HG03060 (cell line): ENCODE results near the gene LRIG1.
A peak's percentile ranks its signal among the peaks of the same experiment; 100 is the strongest.

ENCODE experiments used
- ATAC-seq: cut with Tn5 transposase; IDR thresholded peaks from one replicate; pipeline ENCODE4 v1.9.1; 2021; ENCODE audit warnings: low read depth, moderate number of reproducible peaks; ENCODE audit not compliant: unreplicated experiment

LRIG1 gene, protein sequence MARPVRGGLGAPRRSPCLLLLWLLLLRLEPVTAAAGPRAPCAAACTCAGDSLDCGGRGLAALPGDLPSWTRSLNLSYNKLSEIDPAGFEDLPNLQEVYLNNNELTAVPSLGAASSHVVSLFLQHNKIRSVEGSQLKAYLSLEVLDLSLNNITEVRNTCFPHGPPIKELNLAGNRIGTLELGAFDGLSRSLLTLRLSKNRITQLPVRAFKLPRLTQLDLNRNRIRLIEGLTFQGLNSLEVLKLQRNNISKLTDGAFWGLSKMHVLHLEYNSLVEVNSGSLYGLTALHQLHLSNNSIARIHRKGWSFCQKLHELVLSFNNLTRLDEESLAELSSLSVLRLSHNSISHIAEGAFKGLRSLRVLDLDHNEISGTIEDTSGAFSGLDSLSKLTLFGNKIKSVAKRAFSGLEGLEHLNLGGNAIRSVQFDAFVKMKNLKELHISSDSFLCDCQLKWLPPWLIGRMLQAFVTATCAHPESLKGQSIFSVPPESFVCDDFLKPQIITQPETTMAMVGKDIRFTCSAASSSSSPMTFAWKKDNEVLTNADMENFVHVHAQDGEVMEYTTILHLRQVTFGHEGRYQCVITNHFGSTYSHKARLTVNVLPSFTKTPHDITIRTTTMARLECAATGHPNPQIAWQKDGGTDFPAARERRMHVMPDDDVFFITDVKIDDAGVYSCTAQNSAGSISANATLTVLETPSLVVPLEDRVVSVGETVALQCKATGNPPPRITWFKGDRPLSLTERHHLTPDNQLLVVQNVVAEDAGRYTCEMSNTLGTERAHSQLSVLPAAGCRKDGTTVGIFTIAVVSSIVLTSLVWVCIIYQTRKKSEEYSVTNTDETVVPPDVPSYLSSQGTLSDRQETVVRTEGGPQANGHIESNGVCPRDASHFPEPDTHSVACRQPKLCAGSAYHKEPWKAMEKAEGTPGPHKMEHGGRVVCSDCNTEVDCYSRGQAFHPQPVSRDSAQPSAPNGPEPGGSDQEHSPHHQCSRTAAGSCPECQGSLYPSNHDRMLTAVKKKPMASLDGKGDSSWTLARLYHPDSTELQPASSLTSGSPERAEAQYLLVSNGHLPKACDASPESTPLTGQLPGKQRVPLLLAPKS

GRCh38 chr3:66500576-66501482, at the start of gene LRIG1:
Gene LRIG1 (minus strand): TSS chr3:66501022. CDS start chr3:66500407, 615 bp downstream.
- ATAC-seq: peak; percentile 83

DNA sequence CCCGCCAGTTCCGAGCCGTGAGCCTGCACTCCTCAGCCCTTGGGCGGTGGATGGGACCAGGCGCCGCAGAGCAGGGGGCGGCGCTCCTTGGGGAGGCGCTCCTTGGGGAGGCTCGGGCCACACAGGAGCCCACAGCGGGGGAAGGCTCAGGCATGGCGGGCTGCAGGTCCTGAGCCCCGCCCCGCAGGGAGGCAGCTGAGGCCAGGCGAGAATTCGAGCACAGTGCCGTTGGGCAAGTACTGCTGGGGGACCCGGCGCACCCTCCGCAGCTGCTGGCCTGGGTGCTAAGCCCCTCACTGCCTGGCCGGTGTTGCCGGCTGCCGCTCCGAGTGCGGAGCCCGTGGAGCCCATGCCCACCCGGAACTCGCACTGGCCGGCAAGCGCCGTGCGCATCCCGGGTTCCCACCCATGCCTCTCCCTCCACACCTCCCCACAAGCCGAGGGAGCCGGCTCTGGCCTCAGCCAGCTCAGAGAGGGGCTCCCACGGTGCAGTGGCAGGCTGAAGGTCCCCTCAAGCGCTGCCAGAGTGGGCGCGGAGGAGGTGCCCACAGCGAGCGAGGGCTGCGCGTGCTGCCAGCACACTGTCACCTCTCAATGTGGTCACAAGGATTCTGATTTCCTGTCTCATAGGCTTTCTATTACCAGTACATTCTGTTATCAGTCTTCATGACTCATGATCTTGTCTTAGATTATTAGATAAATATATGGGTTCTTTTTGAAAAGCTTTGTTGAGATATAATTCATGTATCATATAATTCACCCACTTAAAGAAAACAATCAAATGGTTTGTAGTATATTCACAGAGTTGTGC, 44.0 kb upstream of the LRIG1 start:
- no peak for ATAC-seq

DNA sequence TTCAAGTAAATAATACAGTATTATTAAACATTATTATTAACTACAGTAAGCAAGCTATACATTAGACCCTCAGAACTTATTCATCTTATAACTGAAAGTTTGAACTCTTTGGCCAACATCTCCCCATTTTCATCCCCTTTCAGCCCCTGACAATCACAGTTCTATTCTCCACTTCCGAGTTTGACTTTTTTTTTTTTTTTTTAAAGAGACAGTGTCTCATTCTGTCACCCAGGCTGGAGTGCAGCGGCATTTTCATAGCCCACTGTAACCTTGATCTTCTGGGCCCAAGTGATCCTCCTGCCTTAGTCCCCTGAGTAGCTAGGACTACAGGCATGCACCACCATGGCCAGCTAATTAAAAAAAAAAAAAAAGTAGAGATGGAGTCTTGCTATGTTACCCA, 41.3 kb upstream of the LRIG1 start:
- no peak for ATAC-seq

DNA sequence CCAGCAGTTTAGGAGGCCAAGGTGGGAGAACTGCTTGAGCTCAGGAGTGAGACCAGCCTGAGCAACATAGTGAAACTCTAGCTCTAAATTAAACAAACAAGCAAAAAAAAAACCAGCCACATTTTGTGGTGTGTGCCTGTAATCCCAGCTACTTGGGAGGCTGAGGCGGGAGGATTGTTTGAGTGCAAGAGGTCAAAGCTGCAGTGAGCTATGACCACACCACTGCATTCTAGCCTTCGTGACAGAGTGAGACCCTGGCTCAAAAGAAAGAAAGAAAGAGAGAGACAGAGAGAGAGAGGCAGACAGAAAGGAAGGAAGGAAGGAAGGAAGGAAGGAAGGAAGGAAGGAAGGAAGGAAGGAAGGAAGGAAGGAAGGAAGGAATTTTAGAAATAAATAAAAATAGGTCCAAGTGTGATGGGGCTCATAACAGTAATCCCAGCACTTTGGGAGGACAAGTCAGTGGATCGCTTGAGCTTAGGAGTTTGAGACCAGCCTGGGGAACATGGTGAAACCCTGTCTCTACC, 38.7 kb upstream of the LRIG1 start:
- no peak for ATAC-seq

- ATAC-seq: no peak
Observed at GRCh38 chr3:66538390-66538789, 37.6 kb upstream of the LRIG1 start.

- no peak for ATAC-seq
Observed at GRCh38 chr3:66537735-66538134, 36.9 kb upstream of the LRIG1 start.

DNA sequence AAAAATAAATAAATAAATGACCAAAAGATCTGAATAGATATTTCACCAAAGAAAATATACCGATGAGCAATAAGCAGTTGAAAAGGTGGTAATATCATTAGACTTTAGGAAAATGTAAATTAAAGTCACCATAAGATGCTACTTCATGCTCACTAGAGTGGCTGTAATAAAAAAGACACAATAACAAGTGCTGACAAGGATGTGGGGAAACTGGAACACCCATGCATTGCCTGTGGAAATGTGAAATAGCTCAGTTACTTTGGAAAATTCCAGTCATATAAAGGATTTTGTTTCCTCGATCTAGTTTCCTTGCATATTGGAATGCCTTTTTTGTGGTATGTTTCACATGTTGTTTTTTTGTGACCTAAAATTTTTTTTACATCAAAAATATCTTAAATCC, 36.0 kb upstream of the LRIG1 start:
- no peak for ATAC-seq

GRCh38 chr3:66534304-66534845, 33.6 kb upstream of the LRIG1 start:
- no peak for ATAC-seq

DNA sequence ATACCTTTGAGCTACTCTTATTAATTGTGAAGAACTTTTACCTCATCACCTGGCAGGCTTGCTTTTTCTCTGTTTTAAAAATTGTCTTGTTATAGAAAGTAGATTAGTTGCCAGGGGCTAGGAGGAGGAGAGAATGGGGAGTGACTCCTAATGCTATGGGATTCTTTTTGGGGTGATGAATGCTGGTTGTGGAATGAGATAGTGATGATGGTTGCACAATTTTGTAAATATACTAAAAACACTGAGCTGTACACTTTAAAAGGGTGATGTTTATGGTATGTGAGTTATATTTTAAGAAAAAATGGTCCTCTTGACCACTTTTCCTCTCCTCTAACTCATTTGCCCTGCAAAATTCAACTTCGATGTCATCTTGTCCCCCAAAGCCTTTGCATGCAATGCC, 31.8 kb upstream of the LRIG1 start:
- ATAC-seq: no peak

GRCh38 chr3:66532160-66532587, 31.4 kb upstream of the LRIG1 start:
- ATAC-seq: no peak

DNA sequence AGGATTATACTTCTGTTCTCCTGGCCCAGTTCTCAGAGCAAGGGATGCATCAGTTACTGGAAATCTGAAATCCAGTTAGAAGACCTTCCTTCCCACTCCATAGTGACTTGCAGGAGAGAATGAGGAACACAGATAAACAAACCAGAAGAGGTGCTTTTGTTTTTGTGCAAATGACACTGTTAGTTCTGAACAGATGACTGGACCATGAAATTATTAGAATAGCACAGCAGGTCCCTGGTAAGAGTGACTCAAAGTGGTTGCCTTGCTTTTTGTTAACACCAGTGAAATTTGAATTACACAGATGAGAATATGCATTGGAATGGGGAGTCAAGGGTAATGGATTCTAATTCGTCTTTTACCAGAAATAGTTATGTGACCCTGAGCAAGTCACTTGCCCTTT, 30.4 kb upstream of the LRIG1 start:
- no peak for ATAC-seq

DNA sequence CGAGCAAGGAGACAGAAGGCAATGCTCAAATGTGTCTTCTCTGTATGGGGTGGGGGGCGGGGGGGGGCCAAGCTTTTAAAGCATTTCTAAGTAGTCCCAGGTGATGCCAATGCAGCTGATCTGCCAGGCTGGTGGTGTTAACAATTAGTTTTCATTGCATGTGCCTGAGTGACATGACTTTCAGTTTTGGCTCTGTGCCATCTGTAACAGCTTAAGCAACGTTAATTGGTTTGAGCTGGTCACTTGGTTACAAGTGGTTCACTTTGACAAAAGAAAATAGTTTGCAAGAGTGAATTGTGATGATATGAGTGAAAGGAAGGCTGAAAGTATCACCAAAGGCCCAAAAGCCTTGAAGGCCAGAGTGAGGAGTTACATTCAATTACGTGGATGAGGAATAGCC, 26.4 kb upstream of the LRIG1 start:
- ATAC-seq: no peak

- ATAC-seq: no peak
Observed at GRCh38 chr3:66525771-66526170, 24.9 kb upstream of the LRIG1 start.

GRCh38 chr3:66520724-66521123, 19.9 kb upstream of the LRIG1 start:
- no peak for ATAC-seq

DNA sequence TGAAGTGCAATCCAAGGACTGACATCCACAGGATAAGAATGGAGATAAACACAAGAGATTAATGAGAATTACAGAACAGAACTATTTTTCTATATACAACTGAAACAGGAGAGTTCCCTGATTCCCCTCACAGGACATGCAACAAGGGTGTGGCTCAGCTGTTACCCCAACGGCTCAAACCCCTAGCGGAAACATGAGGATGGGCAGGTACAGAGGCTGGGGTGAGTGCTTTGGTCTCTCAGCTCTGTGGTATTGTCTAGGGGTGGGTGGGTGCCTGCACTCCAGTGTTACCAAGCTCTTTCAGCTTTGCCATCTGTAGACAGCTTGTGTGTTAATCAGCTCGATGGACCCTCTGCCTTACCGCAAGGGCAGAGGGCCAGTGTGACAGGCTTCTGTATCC, 17.8 kb upstream of the LRIG1 start:
- no peak for ATAC-seq

- no peak for ATAC-seq
Observed at GRCh38 chr3:66518126-66518525, 17.3 kb upstream of the LRIG1 start.

DNA sequence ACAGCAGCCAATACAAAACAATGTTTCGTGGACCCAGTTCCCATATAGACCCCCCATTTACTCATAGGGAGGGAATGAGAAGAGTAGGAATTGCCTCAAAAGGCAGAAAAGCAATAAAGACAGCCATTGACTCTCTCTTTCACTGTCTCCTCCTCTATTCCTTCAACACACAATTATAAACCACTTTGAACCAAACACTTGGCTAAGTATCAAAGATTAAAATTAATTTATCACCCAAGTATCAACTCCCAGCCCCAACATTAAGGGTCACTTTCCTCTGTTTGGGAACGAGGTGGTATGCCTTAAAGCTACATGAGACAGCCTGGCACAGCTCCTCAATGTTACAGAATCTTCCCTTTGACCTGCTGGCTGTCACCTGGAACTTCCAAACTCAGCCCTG, 16.4 kb upstream of the LRIG1 start:
- no peak for ATAC-seq

GRCh38 chr3:66508461-66508860, 7.6 kb upstream of the LRIG1 start:
- no peak for ATAC-seq
